HAP-1 (cell line): Measurements from ENCODE around the gene IRF2.
A peak's percentile ranks its signal among the peaks of the same experiment; 100 is the strongest.

Source experiments
- DNase-seq, 2 experiments: peaks; one replicate each; pipeline ENCODE4 v3.0.0-alpha.2; 2016 to 2020; ENCODE audit warnings: low spot score in 2 of 2
- H3K27me3 ChIP-seq: fragments of 250-450 bp; sonication (Bioruptor Pico); 2 replicates; pipeline ENCODE4 v1.5.1; 2020; ENCODE audit warnings: low read depth, mild to moderate bottlenecking, moderate library complexity
- H3K36me3 ChIP-seq: fragments of 250-450 bp; sonication (Bioruptor Pico); replicated peaks from 2 replicates; pipeline ENCODE4 v1.5.1; 2020; ENCODE audit warnings: mild to moderate bottlenecking
- H3K4me1 ChIP-seq: fragments of 250-450 bp; sonication (Bioruptor Pico); 2 replicates; pipeline ENCODE4 v1.5.1; 2020; ENCODE audit warnings: mild to moderate bottlenecking
- H3K4me3 ChIP-seq: fragments of 250-450 bp; sonication (Bioruptor Pico); 2 replicates; pipeline ENCODE4 v1.5.1; 2020; ENCODE audit warnings: mild to moderate bottlenecking, moderate library complexity
- H3K9me3 ChIP-seq: fragments of 250-450 bp; sonication (Bioruptor Pico); 2 replicates; pipeline ENCODE4 v1.5.1; 2020; ENCODE audit warnings: mild to moderate bottlenecking, moderate library complexity
- in situ Hi-C: fragments of 300-500 bp; cut with MboI; formaldehyde crosslinking; loops from 3 replicates; pipeline ENCODE4 v1.14.3; 2020; ENCODE audit warnings: low sequenced_read_pairs, inconsistent platforms, mixed read lengths

The IRF2 gene

DNA sequence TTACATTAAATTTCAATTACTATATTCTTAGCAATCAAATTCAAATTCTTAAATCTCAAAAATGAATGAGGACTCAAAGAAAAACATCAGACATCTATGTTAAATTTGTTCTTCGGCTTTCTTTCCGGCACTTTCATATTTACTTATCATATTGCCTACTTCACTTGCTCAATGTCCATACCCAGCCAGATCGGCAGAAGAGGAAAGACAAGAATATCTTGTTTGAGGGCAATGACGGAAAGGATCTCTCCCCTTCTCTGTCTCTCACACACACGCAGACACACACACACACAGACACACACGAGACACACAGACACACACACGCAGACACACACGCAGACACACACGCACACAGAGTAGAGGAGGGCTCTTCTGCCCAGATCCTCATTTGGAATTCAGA lies 13.2 kb upstream of the IRF2 start:
- Histone ChIP-seq H3K4me1 (no peaks in the 10 kb centered on the region), H3K36me3 (no peaks in the 10 kb centered on the region), H3K9me3 (peaks cover 3% of the 10 kb centered on the region; the same call in 1 of the 2 replicates), H3K27me3 (no peaks in the 10 kb centered on the region), H3K4me3 (no peak overlapping the region)
- no peak for DNase-seq
- in situ Hi-C loops: no loop called here

DNA sequence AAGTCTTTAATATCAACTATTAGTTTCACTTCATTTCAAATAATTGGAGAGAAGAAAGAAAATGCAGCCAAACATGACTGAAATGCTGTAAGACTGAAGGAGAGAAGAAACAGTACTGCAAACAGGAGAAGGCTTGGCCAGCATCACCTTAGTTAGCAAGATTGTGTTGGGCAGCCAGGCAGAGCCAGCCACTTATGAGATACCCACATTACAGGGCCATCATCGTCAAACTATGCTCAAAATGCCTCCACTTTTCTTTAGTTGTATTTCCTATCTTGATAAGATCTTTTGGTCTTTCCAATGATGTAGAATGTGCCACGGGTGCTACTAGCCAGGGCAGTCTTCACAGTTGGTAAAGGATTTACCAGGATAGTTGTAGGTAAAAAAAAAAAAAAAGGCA lies 10.9 kb upstream of the IRF2 start:
- DNase-seq: no peak
- in situ Hi-C loops: no loop called here
- Histone ChIP-seq H3K4me1 (no peaks in the 10 kb centered on the region), H3K4me3 (no peak overlapping the region), H3K9me3 (peaks cover 3% of the 10 kb centered on the region; the same call in 1 of the 2 replicates), H3K27me3 (no peaks in the 10 kb centered on the region), H3K36me3 (no peaks in the 10 kb centered on the region)

DNA sequence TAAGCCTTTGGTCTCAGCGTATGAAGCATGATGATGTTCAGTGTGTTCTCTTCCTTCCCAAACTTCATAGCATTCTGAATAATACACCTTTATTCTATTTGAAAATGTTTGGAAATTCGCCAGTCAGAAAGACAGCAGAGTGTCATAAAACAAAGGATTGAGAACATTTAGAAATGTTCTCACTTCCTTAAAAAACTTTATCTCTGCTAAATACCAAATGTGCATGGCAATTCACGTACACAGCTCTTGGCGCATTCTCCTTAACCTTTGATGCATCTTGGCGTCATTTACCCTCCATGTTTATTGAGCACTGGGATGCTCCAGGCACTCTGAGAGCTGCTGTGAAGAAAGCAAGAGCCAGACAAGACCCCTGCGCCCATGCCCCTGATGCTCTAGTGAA lies 7.2 kb upstream of the IRF2 start:
- Histone ChIP-seq H3K27me3 (no peaks in the 10 kb centered on the region), H3K4me3 (no peak overlapping the region), H3K4me1 (no peaks in the 10 kb centered on the region; the same call in 1 of the 2 replicates), H3K9me3 (peaks cover 3% of the 10 kb centered on the region; the same call in 1 of the 2 replicates), H3K36me3 (no peaks in the 10 kb centered on the region)
- no peak for DNase-seq
- in situ Hi-C loops: no loop called here

DNA sequence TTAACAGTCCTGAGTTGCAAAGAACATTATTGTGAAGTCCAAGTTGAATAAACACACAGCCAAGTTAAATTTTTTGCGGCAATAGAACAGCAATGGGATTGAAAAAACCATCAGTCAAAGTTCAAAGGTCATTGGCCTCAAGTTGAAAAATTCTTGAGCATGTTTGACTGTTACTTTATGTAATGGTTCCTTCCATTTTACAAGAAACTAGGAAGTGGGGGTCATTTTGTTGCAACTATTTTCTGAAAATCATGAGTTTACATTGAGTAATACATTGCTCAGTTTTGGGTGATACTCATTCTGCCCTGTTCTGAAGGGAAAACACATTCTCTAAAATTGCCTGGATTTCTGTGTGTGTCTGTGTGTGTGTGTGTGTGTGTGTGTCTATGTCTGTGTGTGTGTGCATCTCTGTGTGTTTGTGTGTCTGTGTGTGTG lies 5.2 kb upstream of the IRF2 start:
- Histone ChIP-seq H3K4me3 (no peak overlapping the region), H3K4me1 (peaks cover 3% of the 10 kb centered on the region)
- in situ Hi-C loops: loop anchor here (10.0 kb wide), 1 partner anchor 165 kb away; the partner anchor contains the start of genes CASP3 and PRIMPOL

DNA sequence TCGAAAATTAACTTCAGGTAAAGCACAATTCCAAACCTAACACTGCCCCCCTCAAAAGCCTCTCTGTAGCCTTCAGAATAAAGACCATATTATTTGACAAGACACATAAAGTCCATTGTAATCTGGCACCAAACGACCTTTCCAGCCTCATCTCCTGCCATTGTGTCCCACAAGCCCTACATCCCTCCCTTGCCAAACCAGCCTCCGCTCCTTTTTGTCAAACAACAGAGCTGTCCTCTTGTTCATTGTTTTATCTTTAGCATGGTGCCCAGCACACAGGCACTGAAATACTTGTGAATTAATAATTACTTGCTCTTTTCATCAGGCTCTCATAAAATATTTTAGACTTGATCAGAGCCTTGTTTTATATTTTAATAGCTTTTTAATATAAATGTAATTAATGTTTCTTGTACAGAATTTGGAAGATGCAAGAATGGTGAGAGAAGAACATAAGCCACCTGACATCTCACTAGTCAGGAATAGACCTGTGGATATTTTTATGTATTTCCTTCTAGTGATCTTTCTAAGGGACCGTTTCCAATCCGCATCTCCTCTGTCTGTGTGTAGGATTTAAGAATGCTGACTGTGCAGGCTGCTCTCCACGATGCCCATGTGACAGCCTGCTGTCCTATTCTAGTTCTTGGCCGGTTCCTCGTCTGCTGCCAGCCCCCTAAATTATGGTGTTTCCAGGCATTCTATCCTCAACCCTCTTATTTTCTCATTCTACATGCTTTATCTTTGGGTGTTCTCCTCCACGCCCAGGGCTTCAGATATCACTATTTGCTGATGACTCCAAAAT lies 3.0 kb upstream of the IRF2 start:
- H3K36me3 ChIP-seq: no peaks in the 10 kb centered on the region
- no peaks in the 10 kb centered on the region for H3K27me3 ChIP-seq
- in situ Hi-C loops: loop anchor here (10.0 kb wide), 1 partner anchor 167 kb away; the partner anchor contains the start of genes CASP3 and PRIMPOL
- no peak overlapping the region for H3K4me3 ChIP-seq
- H3K9me3 ChIP-seq: no peaks in the 10 kb centered on the region
- peaks cover 3% of the 10 kb centered on the region for H3K4me1 ChIP-seq
- no peak for DNase-seq

More for the DNA sequence above, 5.2 kb upstream of the IRF2 start:
- DNase-seq: no peak
- no peaks in the 10 kb centered on the region for H3K27me3 ChIP-seq
- H3K9me3 ChIP-seq: peaks cover 3% of the 10 kb centered on the region; the same call in 1 of the 2 replicates
- H3K36me3 ChIP-seq: no peaks in the 10 kb centered on the region

DNA sequence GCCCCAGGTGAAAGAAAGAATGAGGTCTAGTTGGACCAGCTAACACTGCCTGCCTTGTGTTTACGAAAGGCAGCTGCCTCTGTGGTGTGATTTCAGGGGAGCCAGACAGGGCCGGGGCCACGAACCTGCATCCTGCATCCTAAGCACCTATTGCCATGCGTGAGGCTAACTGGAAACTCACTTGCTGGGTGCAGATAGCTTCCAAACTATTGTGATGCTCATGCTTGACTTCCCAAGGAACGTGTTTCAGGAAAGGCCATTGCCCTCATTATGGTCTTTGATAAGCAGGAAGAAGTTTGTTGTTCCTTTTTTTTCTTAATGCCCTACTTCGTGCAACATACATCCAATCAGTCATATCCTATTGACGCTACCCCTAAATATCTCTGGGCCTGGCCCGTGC lies 2.3 kb upstream of the IRF2 start:
- no peak overlapping the region for H3K4me3 ChIP-seq
- in situ Hi-C loops: loop anchor here (10.0 kb wide), 1 partner anchor 168 kb away; the partner anchor contains the start of genes CASP3 and PRIMPOL
- no peak for DNase-seq
- peaks cover 3% of the 10 kb centered on the region for H3K4me1 ChIP-seq
- no peaks in the 10 kb centered on the region for H3K9me3 ChIP-seq
- no peaks in the 10 kb centered on the region for H3K27me3 ChIP-seq
- H3K36me3 ChIP-seq: no peaks in the 10 kb centered on the region

DNA sequence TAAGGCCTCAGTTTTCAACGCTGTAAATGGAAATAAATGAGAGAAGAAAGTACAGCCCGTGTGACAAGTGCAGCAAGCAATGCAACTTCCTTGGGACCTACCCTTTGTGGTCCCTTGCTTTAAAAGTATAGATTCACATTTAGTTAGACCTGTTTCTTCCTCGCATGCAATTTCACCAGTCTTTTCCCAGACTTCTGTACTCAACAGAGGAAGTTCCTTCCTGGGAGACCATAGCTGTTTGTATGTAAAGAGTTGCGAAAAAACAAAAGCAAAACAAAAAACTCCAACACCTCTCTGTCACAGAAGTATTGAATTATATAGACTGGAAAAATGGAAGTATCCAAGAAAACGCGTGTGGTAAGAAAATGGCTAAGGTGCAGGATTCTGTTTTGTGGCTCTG lies 1.1 kb upstream of the IRF2 start:
- in situ Hi-C loops: loop anchor here (10.0 kb wide), 1 partner anchor 169 kb away; the partner anchor contains the start of genes CASP3 and PRIMPOL
- no peaks in the 10 kb centered on the region for H3K27me3 ChIP-seq
- peaks cover 9% of the 10 kb centered on the region for H3K4me1 ChIP-seq
- H3K36me3 ChIP-seq: no peaks in the 10 kb centered on the region
- H3K9me3 ChIP-seq: no peaks in the 10 kb centered on the region
- DNase-seq: no peak
- H3K4me3 ChIP-seq: peak overlapping the region; percentile 72

DNA sequence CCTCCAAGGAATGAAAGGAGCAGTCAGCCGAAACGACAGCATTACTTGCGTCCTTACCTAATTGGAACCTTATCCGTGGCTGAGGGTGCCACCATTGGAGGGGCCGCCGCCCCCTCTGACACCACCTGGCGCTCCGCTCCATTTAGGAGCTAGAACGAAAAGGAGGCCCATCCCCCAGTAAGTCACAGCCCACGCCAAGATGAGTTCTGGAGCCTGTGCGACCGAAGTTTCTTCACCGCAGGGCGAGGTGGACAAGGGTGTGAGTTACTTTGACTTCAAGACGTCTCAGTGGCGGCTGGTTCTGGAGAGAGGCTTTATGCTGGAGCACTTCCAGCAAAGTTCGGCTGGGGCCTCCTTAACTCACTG lies 729 bp upstream of the IRF2 start:
- H3K9me3 ChIP-seq: no peaks in the 10 kb centered on the region
- in situ Hi-C loops: loop anchor here (10.0 kb wide), 1 partner anchor 170 kb away; the partner anchor contains the start of genes CASP3 and PRIMPOL
- peak; percentile 29 to 46 for DNase-seq
- peak overlapping the region; percentile 72 for H3K4me3 ChIP-seq
- no peaks in the 10 kb centered on the region for H3K27me3 ChIP-seq
- H3K4me1 ChIP-seq: peaks cover 9% of the 10 kb centered on the region
- no peaks in the 10 kb centered on the region for H3K36me3 ChIP-seq

DNA sequence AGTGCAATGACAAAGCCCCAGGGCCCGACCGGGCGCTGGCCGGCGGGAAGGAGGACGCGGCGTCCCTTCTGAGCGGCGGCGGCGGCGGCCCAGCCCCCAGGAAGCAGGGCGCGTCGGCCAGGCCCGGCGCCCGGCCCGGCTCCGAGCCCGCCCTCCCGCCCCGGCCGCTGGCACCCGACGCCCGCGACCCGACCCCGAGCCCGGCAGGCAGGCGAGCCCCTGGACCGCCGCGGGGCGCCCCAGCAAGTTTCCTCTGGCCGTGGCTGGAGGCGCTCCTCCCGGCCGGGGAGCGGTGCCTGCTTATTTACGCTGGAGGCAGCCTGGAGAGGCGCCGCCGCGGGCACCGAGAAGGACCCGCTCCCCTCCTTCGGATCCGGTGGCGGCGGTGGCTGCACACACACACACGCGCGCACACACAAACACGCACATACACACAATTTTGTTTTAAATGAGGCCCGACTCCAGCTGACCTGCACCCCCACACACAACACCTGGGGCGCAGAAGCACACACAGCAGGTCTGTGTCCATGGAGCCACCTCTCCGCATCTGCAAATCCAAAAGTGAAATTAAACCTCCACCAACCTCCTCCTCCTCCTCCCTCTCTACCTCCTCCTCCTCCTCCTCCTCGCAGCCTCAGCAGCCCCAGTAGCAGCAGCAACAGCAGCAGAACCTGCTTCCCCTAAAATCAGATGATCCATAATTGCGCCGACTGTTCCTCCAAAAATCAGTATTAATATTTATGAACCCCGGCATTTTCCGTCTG lies 669 bp downstream of the IRF2 start:
- no peaks in the 10 kb centered on the region for H3K27me3 ChIP-seq
- H3K4me3 ChIP-seq: peak overlapping the region; percentile 72
- H3K36me3 ChIP-seq: no peaks in the 10 kb centered on the region
- no peaks in the 10 kb centered on the region for H3K9me3 ChIP-seq
- in situ Hi-C loops: loop anchor here (10.0 kb wide), 1 partner anchor 171 kb away; the partner anchor contains the start of genes CASP3 and PRIMPOL
- peak; percentile 34 to 50 for DNase-seq
- peaks cover 9% of the 10 kb centered on the region for H3K4me1 ChIP-seq

DNA sequence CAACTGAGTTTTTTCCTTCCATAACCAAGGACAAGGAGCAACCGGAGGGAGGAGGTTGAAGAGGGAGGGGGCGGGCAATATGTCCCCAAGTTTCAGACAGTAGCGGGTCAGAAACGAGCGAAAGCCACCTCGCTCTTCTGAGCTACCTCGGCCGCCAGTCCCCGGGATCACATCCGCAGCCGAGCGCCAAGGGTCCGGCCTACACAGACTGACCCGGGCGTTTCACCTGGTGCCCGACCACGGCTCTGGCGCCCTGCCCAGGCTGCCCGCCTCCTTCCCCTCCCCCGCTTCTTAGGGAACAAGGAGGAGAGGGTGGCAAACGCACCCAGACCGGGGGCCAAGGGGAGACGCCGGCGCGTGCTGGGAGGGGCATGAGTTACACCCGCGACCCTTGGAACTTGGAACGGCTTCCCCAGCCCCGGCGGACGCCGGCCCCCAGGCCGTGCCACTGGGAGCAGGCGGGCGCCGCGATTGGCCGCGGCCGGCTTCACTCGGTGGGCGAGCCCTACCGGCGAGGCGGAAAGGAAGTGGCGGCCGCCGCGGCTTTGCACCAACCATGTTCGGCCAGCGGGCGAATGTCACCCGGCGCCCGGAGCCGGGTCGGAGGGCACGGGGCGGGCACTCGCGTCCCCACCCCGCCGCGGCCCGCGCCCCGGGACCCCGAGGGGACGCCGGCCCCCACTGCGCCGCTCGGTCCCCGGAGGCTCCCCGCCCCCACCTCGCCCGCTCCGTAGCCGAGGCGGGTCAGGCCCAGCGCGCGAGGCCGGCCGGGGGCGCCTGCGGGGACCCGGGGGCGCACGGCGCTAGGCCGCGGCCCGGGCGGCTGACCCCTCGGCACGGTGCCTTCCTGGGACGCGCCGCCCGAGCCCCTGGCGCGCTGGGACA lies 1.5 kb downstream of the IRF2 start:
- Histone ChIP-seq H3K9me3 (no peaks in the 10 kb centered on the region), H3K27me3 (no peaks in the 10 kb centered on the region), H3K4me1 (peaks cover 9% of the 10 kb centered on the region), H3K4me3 (peak overlapping the region; percentile 72), H3K36me3 (no peaks in the 10 kb centered on the region)
- DNase-seq: peak; percentile 23 to 71
- in situ Hi-C loops: loop anchor here (10.0 kb wide), 1 partner anchor 172 kb away; the partner anchor contains the start of genes CASP3 and PRIMPOL

DNA sequence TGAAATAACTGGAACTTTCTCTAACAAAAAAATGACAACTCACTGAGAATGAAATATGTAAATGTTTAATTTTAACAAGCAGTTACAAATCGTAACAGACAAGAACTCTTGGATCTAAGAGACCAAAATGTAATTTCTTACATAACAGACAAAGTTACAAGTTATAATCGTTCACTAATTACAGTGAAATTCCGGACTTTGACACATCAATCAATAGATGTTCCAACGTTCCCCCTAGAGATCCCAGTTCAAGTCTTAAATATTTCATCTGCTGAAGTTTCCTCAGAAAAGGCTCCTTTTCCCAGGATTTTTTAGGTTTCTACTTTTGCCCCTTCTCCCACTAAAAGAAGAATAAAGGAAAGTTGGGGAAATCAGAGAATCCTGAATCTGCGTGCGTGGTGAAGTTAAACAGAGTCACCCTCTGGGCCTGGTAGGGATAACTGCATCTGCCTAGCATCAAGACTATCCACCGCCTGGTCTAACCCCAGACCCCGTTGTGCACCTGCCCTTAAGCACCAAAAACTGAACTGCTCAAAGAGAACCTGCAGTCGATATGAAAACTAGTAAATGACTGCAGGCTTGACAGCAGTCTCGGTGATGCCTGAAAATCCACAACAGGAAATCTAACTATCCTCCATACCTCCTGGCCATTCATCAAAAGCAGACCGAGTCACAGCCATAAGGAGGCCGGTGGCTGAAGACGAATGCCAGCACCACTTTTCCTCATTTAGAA lies 2.3 kb downstream of the IRF2 start:
- peak in 1 of 2 experiments; percentile 25 for DNase-seq
- in situ Hi-C loops: loop anchor here (10.0 kb wide), 1 partner anchor 173 kb away; the partner anchor contains the start of genes CASP3 and PRIMPOL
- Histone ChIP-seq H3K36me3 (no peaks in the 10 kb centered on the region), H3K4me1 (peaks cover 9% of the 10 kb centered on the region), H3K4me3 (peak overlapping the region; percentile 59), H3K9me3 (no peaks in the 10 kb centered on the region), H3K27me3 (no peaks in the 10 kb centered on the region)

DNA sequence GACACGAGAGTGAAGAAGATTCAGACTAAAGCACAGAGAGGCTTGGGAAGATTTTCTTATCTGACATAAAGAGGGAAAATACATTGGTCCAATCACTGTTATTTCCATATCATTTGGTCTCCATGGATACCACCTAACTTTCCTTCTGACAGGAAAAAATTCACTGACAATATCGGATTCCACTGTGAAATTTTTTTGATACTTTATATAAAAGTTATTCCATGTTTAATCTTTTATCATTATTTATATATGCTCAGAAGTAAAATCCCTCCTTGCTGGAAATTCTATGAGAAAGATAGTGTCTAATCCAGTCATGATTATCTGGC lies 3.6 kb downstream of the IRF2 start:
- Histone ChIP-seq H3K27me3 (no peaks in the 10 kb centered on the region), H3K4me1 (peaks cover 10% of the 10 kb centered on the region), H3K9me3 (no peaks in the 10 kb centered on the region), H3K36me3 (no peaks in the 10 kb centered on the region), H3K4me3 (no peak overlapping the region)
- DNase-seq: no peak
- in situ Hi-C loops: loop anchor here (10.0 kb wide), 1 partner anchor 174 kb away; the partner anchor contains the start of genes CASP3 and PRIMPOL
